MM.1S (cell line): ENCODE results near the gene ILF2.
A peak's percentile ranks its signal among the peaks of the same experiment; 100 is the strongest.

Experiments
- DNase-seq: peaks from one replicate; pipeline ENCODE4 v3.0.0-alpha.2; 2015
- H2AFZ ChIP-seq: fragments of 300-600 bp; sonication (generic); 2 replicates; pipeline ENCODE4 v1.6.0; 2016; ENCODE audit warnings: antibody characterized with exemption, low read length
- H3F3A ChIP-seq: fragments of 300-600 bp; sonication (generic); 2 replicates; pipeline ENCODE4 v1.6.1; 2016; ENCODE audit warnings: mild to moderate bottlenecking, antibody characterized with exemption, low read length, moderate library complexity, mixed read lengths; ENCODE audit not compliant: insufficient read depth
- H3K27ac ChIP-seq: fragments of 300-600 bp; sonication (generic); 2 replicates; pipeline ENCODE4 v1.5.1; 2016; ENCODE audit warnings: mild to moderate bottlenecking, low read length
- H3K27me3 ChIP-seq: fragments of 300-600 bp; sonication (generic); replicated peaks from 2 replicates; pipeline ENCODE4 v1.6.0; 2016; ENCODE audit warnings: low read length; ENCODE audit not compliant: insufficient read depth
- H3K36me3 ChIP-seq: fragments of 300-600 bp; sonication (generic); replicated peaks from 2 replicates; pipeline ENCODE4 v1.6.1; 2016; ENCODE audit warnings: mild to moderate bottlenecking, low read length, mixed read lengths; ENCODE audit not compliant: insufficient read depth
- H3K4me1 ChIP-seq: fragments of 300-600 bp; sonication (generic); 2 replicates; pipeline ENCODE4 v1.6.1; 2016; ENCODE audit warnings: low read length, mixed read lengths
- H3K4me2 ChIP-seq: fragments of 300-600 bp; sonication (generic); 2 replicates; pipeline ENCODE4 v1.6.0; 2016; ENCODE audit warnings: low read depth, low read length
- H3K4me3 ChIP-seq: fragments of 300-600 bp; sonication (generic); 2 replicates; pipeline ENCODE4 v1.5.1; 2016; ENCODE audit warnings: low read length, mixed read lengths
- H3K79me2 ChIP-seq: fragments of 300-600 bp; sonication (generic); 2 replicates; pipeline ENCODE4 v1.6.1; 2016; ENCODE audit warnings: mixed run types, low read length, mixed read lengths
- H3K9ac ChIP-seq: fragments of 300-600 bp; sonication (generic); 2 replicates; pipeline ENCODE4 v1.6.1; 2016; ENCODE audit warnings: low read length, mixed read lengths
- H3K9me2 ChIP-seq: fragments of 300-600 bp; sonication (generic); replicated peaks from 2 replicates; pipeline ENCODE4 v1.6.1; 2016; ENCODE audit warnings: mild to moderate bottlenecking, low read length, mixed read lengths; ENCODE audit not compliant: insufficient read depth
- H3K9me3 ChIP-seq: fragments of 300-600 bp; sonication (generic); replicated peaks from 2 replicates; pipeline ENCODE4 v1.6.1; 2016; ENCODE audit warnings: mild to moderate bottlenecking, low read length, mixed read lengths; ENCODE audit not compliant: insufficient read depth
- H4K20me1 ChIP-seq: fragments of 300-600 bp; sonication (generic); 2 replicates; pipeline ENCODE4 v1.6.1; 2016; ENCODE audit warnings: mild to moderate bottlenecking, low read length, moderate library complexity, mixed read lengths; ENCODE audit not compliant: insufficient read depth
- CTCF ChIP-seq: fragments of 300-600 bp; sonication (generic); IDR thresholded peaks from 2 replicates; pipeline ENCODE4 v1.5.1; 2016; ENCODE audit warnings: antibody characterized with exemption, low read length, mixed read lengths
- EZH2 ChIP-seq: fragments of 300-600 bp; sonication (generic); optimal IDR thresholded peaks from 2 replicates; pipeline ENCODE3; 2017; ENCODE audit warnings: low read depth, mild to moderate bottlenecking, antibody characterized with exemption, low read length, mixed read lengths
- EZH2phosphoT487 ChIP-seq: fragments of 300-600 bp; sonication (generic); IDR thresholded peaks from 2 replicates; pipeline ENCODE4 v1.6.1; 2018; ENCODE audit warnings: antibody characterized with exemption, low read length

ILF2 gene

GRCh38 chr1:153633754-153634665 is 36.8 kb downstream of the ILF2 start, which contains the start of gene CHTOP:
Gene CHTOP, plus strand, starts transcription at chr1:153634066. Its CDS starts 2,523 bp downstream, at chr1:153636589.
- Histone ChIP-seq H3K27ac (peak within 1 kb of the TSS; percentile 95), H3K4me3 (peak within 1 kb of the TSS; percentile 92), H3K36me3 (peaks cover 27% of the 10 kb centered on the region), H3K9me2 (no peaks in the 10 kb centered on the region), H3F3A (peaks cover 5% of the 10 kb centered on the region), H3K27me3 (no peaks in the 10 kb centered on the region), H2AFZ (peak within 1 kb of the TSS; percentile 27), H3K9ac (peak within 1 kb of the TSS; percentile 99), H3K9me3 (no peaks in the 10 kb centered on the region), H3K4me1 (peaks cover 4% of the 10 kb centered on the region; the same call in 1 of the 2 replicates), H3K4me2 (peak within 1 kb of the TSS; percentile 64; the same call in 1 of the 2 replicates), H3K79me2 (peaks cover 50% of the 10 kb centered on the region), H4K20me1 (no peaks in the 10 kb centered on the region)
- no peak for TF ChIP-seq EZH2phosphoT487
- TF ChIP-seq EZH2, result no peak
- no peak for TF ChIP-seq CTCF
- peak; percentile 100 for DNase-seq

- Histone ChIP-seq H3K4me3 (peak overlapping the region; percentile 92), H3K4me2 (peak overlapping the region; percentile 42; the same call in 1 of the 2 replicates), H3K27ac (no peak overlapping the region)
Observed at GRCh38 chr1:153633161-153633753, 37.5 kb downstream of the ILF2 start.

More at GRCh38 chr1:153633161-153633753, 37.5 kb downstream of the ILF2 start:
- H2AFZ ChIP-seq, result peak overlapping the region; percentile 27; the same call in 1 of the 2 replicates
- peaks cover 4% of the 10 kb centered on the region; the same call in 1 of the 2 replicates for H3K4me1 ChIP-seq
- peaks cover 43% of the 10 kb centered on the region for H3K79me2 ChIP-seq
- H3K9me2 ChIP-seq, result no peaks in the 10 kb centered on the region
- H3F3A ChIP-seq, result peaks cover 5% of the 10 kb centered on the region
- H4K20me1 ChIP-seq, result no peaks in the 10 kb centered on the region
- no peak for DNase-seq
- peaks cover 23% of the 10 kb centered on the region for H3K36me3 ChIP-seq
- H3K9me3 ChIP-seq, result no peaks in the 10 kb centered on the region
- TF ChIP-seq EZH2phosphoT487 (no peak), CTCF (no peak), EZH2 (no peak)
- H3K9ac ChIP-seq, result no peak overlapping the region
- H3K27me3 ChIP-seq, result no peaks in the 10 kb centered on the region
